ELR (cell line): ENCODE measurements around the gene INSIG1.

Source experiments
- DNase-seq: peaks from one replicate; pipeline ENCODE4 v3.0.0-alpha.2; 2015; ENCODE audit warnings: low read depth

Gene INSIG1

DNA sequence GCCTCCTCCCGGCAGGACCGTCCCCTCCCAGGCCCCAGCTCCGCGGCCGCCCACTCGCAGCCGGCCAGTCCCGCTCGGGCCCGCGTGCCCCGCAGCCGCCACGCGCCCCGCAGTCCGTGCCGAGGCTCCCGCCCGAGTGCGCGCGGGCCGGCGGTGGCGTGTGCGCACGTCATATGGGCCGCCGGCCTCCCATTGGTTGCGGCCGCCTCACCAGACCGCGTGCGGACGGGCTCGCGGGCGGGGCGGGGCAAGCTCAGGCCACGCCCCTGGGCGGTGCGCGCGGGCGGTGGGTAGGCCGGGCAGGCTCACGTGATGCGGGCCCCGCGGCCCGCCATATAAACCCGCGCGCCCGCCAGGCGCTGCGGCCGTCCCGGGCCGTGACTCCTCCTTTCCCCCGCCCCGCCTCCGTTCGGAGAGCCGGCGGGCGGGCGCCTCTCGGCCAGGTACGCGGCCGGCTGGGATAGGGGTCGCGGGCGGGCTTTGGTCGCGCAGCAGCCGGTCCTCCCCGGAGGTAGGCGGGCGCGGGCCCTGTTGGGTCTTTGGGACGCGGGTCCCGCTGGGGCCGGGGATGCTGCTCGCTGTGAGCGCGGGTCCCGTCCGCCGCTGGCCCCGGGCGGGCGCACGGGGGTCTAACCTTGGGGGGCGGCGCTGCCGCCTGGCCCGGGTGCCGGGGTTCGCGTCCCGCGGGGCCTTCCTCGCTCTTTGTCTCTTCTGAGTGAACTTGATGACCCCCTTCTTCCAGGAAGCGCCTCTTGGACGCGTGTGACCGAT lies at the start of gene INSIG1:
Gene INSIG1 (plus strand): TSS at position 362 of the 771 bp plus-strand sequence. CDS start 408 bp downstream, at position 770.
- DNase-seq: peak; percentile 88

DNA sequence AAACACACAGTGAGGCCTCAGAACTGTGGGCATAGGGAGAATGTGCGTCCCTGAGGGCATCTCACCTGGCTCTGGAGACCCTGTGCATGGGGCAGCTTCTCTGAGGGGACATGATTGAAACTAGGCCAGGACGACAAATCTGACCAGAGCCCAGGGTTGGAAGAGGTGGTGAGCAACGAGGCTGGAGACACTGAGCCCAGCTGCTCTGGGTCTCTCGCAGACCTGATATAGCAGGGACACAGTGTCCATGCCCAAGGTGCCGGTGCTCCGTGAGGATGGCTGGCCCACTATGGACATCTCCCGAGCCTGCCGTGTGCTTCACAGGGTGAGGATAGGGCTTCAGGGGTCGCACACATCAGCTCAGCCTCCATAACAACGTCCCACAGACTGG lies 49.3 kb upstream of the INSIG1 start:
- DNase-seq: no peak

DNA sequence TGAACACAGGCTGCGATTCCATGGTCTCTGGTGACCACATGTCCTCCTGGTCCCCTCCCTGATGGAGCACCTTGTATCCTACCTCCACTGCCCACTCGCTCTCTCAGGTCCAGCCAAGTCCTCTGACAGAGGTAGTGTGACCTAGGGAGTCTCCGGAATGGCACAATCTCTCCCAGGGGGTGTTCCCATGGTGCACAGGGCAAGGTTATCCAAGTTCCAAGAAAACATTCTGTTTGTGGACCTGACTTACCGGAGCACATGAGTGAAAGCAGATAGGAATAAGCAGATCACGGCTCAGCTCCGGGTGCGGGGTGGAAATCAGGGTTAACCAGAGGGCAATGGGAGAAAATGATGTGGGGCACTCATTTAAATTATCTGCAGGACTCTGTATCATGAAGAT lies 45.8 kb upstream of the INSIG1 start:
- no peak for DNase-seq

DNA sequence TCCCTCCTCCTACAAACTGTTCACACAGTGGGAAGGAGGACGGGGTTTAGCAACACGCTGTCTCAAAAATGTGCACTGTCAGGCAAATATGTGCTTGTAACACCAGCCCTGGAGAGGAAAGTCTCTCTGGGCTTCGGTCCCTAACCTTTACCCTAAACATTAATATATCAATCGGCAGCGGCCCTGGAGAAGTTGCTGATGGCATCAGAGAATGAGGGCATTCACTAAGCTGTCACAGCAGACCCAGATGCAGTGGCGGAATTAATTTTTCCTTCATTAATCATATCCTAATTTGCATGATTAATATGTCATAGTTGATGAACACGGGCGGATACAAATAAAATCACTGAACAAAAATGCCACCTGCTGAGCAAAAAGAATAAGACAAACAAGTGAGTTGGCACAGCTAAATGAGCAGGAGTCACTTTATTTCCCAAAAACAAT lies 45.2 kb upstream of the INSIG1 start:
- peak; percentile 20 for DNase-seq

DNA sequence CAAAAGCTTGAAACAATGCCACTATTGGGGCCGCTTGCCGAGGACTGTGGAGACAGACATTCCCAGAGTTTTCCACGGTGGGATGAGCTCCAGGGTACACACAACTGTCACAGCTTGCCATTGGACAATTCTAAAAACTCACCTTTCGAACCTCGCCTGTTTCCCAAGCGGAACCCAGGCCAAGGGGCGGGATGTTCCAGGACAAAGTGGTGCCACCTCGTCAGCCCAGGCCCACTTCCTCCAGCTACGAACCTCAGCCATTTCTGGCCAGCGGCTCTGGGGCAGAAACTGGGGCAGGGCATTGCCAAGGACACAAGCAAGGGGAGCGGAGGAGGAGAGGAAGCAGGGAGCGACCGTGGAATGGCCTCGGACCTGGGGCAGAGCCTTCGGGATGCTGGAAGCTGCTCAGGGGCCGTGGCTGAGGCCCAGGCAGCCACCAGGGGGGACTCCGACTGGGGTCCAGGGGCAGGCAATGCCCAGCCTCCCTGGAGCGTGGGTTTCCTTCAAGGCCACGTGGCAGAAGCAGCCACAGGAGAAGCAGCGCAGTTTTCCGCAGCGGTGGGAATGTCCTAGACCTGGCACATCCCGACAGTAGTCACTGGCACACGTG lies 44.7 kb upstream of the INSIG1 start:
- no peak for DNase-seq

DNA sequence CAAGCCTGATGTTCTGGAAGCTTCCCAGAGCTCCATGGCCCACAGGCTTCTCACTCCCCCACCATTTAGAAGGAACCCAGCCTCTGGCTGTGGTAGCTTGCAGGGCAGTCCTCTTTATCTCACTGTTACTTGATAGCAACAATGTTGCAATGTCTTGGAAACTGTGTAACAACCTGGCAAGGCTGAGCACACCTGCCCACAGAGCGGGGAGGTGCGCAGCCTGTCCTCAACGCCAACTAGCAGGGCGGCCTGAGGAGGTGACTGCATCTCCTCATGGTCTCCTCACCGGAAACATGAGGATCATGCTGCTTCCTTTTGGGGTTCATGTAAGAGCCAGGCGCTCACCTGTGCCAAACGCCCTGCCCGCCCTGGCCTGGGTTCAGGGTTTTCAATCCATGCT lies 43.7 kb upstream of the INSIG1 start:
- no peak for DNase-seq

DNA sequence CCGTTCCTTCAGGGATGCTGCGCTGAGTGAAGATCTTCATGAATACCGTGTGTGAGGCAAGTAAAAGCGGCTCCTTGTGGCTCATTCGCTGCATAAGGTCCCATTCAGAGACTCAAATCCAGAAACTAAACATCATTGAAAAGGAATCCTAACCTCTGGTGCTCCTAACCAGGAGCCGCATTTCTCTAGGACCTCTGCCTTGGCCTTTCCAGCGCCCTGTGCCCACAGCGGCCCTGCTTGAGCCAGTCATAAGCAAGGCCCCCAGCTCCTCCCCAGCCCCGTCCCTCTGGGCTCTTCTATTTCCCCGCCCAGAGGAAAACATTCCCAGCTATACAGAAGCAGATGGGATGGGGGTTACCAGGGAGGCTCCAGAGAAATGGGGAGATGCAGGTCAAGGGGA lies 42.6 kb upstream of the INSIG1 start:
- DNase-seq: no peak

DNA sequence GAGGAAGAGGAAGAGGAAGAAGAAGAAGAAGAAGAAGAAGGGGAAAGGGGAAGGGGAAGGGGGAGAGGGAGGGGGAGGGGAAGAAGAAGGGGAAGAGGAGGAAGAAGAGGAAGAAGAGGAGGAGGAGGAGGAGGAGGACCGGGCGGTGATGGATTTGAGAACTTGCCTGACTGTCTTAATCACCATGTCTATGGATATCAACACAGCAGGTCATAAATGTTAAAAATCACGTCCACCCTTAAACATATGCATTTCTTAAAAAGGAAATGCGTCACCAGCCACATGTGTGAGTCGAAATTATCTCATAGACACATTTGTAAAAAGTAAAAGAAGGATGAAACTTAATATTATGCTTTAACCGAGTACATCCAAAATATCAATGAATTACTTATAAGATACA lies 42.1 kb upstream of the INSIG1 start:
- DNase-seq: peak; percentile 50

DNA sequence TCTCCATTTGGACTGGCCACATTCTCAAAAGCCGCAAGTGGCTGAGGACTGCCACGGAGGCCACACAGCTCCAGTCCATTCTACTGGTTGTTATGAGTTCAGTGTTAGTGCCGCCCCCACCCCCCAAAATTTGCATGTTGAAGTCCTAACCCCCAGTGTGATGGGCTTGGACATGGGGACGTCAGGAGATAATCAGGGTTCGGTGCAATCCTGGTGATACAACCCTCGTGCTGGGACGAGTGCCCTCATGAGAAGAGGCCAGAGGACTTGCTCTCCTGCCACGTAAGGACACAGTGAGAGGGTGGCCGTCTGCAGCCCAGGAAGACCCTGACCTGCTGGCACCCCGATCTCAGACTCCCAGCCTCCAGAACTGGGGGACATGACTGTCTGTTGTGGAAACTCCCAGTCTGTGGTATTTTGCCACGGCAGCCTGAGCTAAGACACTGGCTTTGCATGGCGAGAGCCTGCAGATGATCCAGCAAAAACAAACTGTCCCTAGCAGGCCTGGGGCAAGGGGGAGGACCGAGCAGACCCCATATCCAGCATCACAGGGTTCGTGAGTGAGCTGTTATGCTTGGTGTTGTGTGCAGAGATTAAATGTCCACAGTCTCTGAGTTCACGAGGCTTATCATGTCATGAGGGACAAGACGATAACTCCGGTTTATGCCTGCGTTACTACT lies 41.5 kb upstream of the INSIG1 start:
- DNase-seq: no peak

DNA sequence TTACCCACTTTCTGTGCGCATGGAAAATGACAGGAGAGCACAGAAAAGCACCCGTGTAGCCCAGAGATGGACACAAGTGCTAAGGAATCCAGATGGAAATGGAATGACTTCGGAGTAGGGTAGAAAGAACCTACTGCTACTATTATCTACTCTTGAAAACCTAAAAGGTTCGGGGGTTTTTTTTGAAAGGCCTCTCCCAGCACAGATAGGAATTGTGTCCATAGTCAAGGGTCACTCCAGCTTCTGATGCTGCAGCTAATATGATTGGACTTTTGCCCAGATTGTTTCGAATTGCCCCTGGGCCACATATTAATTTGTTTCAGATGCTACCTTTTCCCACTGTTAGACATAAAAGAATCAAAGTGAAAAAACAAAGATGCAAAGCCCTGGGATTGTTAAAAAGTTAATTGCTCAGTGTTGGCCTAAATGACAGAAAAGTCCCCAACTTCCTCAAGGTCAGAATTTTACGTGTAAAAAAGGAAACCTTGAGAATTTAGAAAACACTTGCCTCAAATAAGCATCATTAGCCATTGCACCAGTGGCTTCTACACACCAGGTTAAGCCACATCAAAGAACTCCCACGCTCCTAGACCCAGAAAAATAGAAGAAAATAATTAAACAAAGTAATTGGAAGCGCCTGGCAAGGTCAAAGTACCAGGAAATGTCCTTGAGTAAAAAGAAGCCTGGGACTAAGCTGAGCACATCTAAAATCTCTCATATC lies 40.8 kb upstream of the INSIG1 start:
- DNase-seq: no peak

DNA sequence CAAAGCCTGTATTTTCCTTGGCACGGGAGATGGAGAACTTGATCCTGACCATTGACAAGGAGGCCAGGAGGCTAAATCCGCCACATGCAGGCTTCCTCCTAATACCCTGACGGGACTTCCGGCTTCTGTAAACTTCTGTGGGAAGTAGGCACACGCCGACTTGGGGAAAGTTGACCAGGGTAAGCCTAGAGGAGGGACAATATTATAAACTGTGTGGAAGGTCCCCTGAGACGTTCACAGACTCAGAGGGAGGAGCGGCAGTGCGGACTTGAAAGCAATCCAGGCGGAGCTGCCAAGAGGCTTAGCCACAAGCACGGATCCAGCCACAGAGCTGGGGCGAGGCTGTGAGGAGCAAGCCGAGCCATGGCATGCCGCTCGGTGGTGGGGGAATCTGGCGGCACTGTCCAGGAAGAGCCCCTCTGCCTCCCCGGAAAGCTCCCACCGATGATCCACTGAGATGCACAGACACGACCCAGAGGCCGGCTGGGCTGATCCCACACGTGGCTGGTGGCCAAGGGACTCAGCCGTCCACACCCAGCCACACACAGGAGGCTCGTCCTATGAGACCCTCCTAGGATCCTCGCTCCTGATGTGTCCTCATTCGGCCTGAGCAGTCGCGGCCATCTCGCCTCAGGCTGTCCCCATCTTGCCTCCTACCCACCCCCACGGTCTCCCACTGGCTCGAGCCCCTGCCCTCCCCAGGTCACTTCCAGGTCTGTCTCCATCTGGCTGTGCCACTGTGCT lies 40.0 kb upstream of the INSIG1 start:
- no peak for DNase-seq

DNA sequence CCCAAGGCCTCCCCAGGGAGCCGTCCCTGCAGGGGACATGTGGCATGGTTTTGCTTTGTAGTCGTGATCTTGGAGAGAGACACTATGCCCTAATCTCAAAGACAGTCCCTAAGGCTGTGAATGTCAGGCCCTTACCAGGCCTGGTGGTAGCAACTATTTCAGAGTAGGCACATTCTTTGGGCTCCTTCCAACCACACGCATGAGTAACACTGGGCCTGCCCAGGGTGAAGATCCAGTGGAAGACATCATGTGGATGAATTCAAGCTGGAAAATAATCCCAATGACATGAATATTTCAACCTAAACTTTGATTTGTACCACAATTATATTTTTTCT lies 39.5 kb upstream of the INSIG1 start:
- peak; percentile 83 for DNase-seq

DNA sequence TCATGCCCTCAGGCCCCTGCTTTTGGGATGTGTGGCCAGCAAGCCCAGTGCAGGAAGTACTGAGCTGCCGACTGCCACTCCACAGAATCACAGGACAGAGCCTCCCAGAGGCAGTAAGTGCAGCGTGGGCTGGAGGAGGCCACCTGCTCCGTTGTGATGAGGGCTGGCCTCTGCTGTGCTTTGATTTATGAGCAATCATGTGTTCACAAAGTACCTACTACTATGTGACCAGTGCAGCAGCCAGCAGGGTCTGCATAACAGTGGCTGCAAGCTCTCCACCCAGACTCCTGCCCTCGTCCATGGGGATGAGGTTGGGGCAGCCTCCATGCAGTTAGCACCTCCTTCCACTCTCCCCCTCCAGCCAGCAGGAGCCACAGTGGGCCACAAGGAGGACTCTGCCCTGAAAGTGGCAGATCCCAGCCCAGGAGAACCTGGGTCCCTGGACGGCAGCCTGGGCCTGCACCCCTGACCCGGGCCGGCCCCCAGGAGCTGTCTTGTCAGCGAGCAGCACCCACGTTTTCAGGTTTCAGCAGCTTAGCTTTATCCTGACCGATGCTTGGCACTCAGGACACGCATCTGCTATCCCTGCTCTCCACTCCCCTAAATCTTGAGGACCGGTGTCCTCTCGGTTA lies 37.7 kb upstream of the INSIG1 start:
- DNase-seq: no peak

DNA sequence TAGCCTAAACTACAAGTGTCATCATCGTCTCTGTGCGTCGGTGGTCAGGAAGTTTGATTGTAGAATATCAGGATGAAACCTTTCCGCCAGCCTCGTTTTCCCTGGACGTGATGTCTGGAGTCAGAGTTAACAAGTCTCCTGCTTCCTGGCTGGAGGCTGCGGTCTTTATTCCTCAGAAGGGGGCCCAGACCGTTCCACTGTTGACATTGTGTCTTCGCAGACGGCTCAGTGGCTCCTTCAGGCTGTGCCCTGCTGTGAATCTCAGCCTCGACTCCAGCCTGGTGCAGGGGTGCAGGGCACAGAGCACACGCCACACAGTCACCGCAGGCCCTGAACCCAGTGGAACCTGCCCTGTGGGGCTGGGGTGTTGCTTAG lies 37.2 kb upstream of the INSIG1 start:
- DNase-seq: no peak

DNA sequence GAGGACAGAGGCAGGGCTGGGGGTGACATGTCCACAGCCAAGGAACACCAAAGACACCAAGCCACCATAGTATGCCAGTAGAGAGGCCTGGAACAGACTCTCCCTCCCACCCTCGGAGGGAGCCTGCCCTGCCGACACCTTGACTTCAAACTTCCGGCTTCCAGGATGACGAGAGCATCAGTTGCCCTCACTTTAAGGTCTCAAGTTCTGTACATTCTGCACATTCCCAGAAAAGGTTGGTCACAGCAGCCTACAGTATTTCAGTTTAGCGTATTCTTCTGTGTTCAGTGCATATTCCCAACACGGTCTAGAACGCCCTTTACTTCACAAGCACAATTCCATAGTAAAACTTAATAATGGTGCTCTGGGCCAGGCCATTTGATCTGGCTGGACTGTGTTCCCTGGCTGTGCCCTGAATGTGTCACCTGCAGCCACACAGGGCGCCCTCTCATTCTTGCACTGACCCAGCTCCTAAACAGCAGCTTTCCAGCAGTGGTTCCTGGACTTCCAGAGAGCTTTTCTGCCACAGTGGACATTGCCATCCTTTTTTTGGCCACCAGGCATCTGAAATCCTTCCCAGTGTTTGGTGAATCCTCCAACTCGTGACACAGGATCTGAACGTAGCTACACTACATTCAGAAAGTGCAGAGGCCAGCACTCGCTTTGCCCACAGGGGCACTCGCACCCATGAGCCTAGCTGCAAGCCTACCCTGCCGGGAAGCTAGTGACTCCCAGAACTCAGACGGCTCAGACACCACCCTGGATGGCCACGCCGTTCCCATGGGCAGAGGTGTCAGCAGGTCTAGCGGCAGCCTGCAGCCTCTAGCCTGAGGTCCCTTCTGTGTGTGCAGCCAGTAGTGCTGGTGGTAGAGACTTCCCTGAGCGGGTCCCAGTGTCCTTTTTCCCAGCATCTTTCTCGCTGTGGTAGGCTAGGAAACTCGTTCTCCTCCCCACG lies 36.4 kb upstream of the INSIG1 start:
- DNase-seq: no peak

DNA sequence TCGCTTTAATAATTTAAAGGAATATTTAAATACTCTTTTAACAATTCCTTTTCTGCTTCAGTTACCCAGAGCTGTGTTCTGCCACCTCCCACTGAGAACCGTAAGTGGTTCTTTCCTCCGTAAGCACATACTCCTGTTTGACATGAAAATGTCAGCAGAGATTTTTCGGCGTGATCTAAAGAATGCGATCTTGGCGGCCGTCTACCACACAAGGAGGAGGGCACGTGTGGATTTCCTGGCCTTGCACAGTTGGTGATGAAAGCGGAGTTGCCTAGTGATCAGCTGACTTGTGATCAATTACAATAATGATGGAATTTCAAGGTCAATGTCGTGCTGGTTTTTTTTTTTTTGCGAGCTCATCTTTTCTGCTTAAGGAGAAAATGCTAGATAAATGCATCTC lies 35.6 kb upstream of the INSIG1 start:
- no peak for DNase-seq

DNA sequence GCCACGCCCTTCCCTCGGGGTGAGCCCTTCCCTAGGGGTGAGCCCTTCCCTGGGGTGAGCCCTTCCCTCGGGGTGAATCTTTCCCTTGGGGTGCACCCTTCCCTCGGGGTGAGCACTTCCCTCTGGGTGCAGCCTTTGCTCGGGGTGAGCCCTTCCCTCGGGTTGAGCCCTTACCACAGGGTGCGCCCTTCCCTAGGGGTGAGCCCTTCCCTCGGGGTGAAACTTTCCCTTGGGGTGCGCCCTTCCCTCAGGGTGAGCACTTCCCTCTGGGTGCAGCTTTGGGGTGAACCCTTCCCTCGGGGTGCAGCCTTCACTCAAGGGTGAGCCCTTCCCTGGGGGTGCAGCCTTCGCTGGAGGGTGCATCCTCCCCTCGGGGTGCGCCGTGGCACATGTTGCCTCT lies 34.6 kb upstream of the INSIG1 start:
- no peak for DNase-seq

DNA sequence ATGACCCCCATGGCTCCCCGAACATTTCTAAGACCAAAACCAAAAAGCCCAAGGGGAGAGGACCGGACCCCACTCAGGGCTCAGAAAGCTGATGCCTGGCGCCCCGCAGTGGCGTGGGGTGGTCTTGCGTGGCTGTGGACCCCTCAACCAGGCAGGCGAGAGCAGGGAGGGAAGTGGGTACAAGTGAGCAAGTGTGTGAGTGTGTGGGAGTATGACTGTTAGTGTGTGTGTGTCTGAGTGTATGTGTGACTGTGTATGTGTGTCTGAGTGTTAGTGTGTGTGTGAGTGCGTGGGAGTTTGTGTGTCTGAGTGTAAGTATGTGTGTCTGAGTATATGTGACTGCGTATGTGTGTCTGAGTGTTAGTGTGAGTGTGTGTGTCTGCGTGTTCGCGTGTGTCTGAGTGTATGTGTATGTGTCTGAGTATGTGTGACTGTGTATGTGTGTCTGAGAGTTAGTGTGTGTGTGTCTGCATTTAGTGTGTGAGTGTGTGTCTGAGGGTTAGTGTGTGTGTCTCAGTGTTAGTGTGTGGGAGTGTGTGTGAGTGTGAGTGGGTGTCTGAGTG lies 34.0 kb upstream of the INSIG1 start:
- DNase-seq: no peak

DNA sequence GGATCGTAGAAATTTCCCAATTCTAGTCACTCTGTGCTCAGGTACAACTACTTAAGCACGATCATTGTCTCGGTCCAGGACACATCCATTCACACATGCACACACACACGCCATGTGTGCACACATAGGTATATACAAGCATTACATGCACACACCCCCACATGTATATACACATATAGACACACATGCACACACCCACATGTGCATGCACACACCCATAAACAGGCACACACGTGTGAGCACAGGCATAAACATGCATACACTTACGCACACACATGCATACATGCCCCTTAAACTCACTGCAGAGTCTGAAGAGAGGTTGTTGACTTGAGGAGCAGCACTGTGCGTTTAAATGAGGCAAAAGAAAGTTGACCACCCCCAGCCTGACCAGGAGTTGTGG lies 32.5 kb upstream of the INSIG1 start:
- DNase-seq: no peak

DNA sequence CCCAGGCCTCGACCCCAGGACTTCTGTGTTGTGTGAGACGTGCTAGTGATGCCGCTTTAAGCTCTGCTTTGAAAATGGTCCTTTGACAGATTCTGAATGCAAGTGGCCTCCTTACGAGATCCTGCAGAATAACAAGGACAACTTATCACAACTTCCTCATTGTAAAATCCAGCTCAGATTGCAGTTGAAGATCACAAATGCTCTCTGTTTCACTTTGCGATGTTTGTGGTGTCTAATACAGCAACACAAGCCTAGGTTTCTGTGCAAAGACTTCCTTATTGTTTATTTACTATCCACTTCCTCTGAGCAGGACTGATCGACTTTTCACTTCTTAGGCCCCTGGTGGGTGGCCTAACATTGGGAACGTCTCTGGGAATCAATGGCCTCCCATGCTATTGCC lies 31.7 kb upstream of the INSIG1 start:
- no peak for DNase-seq
